Endothelial cell of umbilical vein (primary cell): ENCODE results near the gene CDK18. TPM values are rescaled to one million over a fixed set of nuclear protein-coding genes. Genes with fewer than 3 reads are reported as not detected.

Experiments
- BruUV-seq: library from RNA; stranded (reverse); fragments of 400-500 nt; replicated peaks from 2 replicates; lab custom pipeline; 2021; lab: Mats Ljungman, UMichigan
- CTCF ChIA-PET: fragments of 300-600, 350-600 bp; sonication (Branson Sonifier 250); formaldehyde crosslinking; loops from one replicate; lab custom pipeline; 2021; ENCODE audit warnings: antibody characterized with exemption, inconsistent platforms; lab: Charles Lee
- POLR2A ChIA-PET: fragments of 300-600, 350-600 bp; sonication (Branson Sonifier 250); formaldehyde crosslinking; loops from one replicate; lab custom pipeline; 2021; ENCODE audit warnings: antibody characterized with exemption, inconsistent platforms; lab: Charles Lee
- DNase-seq: peaks from one replicate; pipeline ENCODE4 v3.0.0-alpha.2; 2011; ENCODE audit warnings: low read depth, low spot score
- FAIRE-seq: peaks from 2 replicates; lab custom pipeline; 2011; peaks lifted over from hg19 to GRCh38; lab: Jason Lieb, UNC
- H2AFZ ChIP-seq: 2 replicates; pipeline ENCODE4 v1.6.0; 2012; ENCODE audit warnings: low read depth, low read length, control low read depth, inconsistent platforms
- H3K27ac ChIP-seq: 2 replicates; pipeline ENCODE4 v1.5.1; 2011; ENCODE audit warnings: low read depth, mild to moderate bottlenecking, control low read depth, low read length, moderate library complexity; ENCODE audit not compliant: insufficient read depth
- H3K27me3 ChIP-seq, 2 experiments: 2 replicates each; pipeline versions ENCODE4 v1.6.0 to v1.6.1; 2011; ENCODE audit warnings: low read length in 2 of 2, mixed read lengths in 1 of 2; ENCODE audit not compliant: control insufficient read depth in 2 of 2, insufficient read depth in 2 of 2
- H3K36me3 ChIP-seq, 2 experiments: 2 replicates in 1 of 2; 3 replicates in 1 of 2; pipeline ENCODE4 v1.5.1; 2011; ENCODE audit warnings: low read length in 2 of 2, mild to moderate bottlenecking in 1 of 2, moderate library complexity in 1 of 2; ENCODE audit not compliant: control insufficient read depth in 2 of 2, insufficient read depth in 2 of 2; ENCODE audit errors: extremely low read depth in 1 of 2
- H3K4me1 ChIP-seq: 3 replicates; pipeline ENCODE4 v1.5.1; 2011; ENCODE audit warnings: mild to moderate bottlenecking, low read length; ENCODE audit not compliant: control insufficient read depth, insufficient read depth; ENCODE audit errors: extremely low read depth
- H3K4me2 ChIP-seq: 2 replicates; pipeline ENCODE4 v1.6.1; 2011; ENCODE audit warnings: low read length, control low read depth, mixed read lengths; ENCODE audit not compliant: insufficient read depth
- H3K4me3 ChIP-seq, 3 experiments: fragments of 200-600 bp in 1 of 3; sonication (generic), shearing (Covaris generic) in 1 of 3; replicated peaks in 1 of 3; 2 replicates each; pipeline ENCODE4 v1.5.1; 2011 to 2016; ENCODE audit warnings: control low read depth in 3 of 3, low read length in 3 of 3, mild to moderate bottlenecking in 2 of 3, inconsistent platforms in 1 of 3, low read depth in 1 of 3, moderate library complexity in 1 of 3; ENCODE audit not compliant: insufficient read depth in 1 of 3
- H3K79me2 ChIP-seq: 2 replicates; pipeline ENCODE4 v1.6.0; 2012; ENCODE audit warnings: low read length, inconsistent platforms; ENCODE audit not compliant: control insufficient read depth, insufficient read depth
- H3K9ac ChIP-seq: replicated peaks from 2 replicates; pipeline ENCODE3; 2011; ENCODE audit warnings: low read length, control low read depth; ENCODE audit not compliant: insufficient read depth; ENCODE audit errors: extremely low read depth
- H3K9me1 ChIP-seq: replicated peaks from 3 replicates; pipeline ENCODE4 v1.6.0; 2011; ENCODE audit warnings: mild to moderate bottlenecking, low read length; ENCODE audit not compliant: control insufficient read depth, insufficient read depth; ENCODE audit errors: extremely low read depth
- H3K9me3 ChIP-seq: replicated peaks from 2 replicates; pipeline ENCODE4 v1.5.1; 2012; ENCODE audit warnings: low read length, inconsistent platforms; ENCODE audit not compliant: control insufficient read depth, insufficient read depth
- H4K20me1 ChIP-seq: replicated peaks from 2 replicates; pipeline ENCODE3; 2011; ENCODE audit warnings: mild to moderate bottlenecking, low read length; ENCODE audit not compliant: control insufficient read depth, insufficient read depth; ENCODE audit errors: extremely low read depth
- EZH2 ChIP-seq: IDR thresholded peaks from 2 replicates; pipeline ENCODE4 v1.6.1; 2012; ENCODE audit warnings: borderline replicate concordance, low read depth, mild to moderate bottlenecking, moderate library complexity, low read length, inconsistent platforms; ENCODE audit not compliant: severe bottlenecking
- FOS ChIP-seq: IDR thresholded peaks from 2 replicates; pipeline ENCODE4 v1.6.1; 2011; ENCODE audit warnings: mild to moderate bottlenecking, low read length, moderate library complexity, borderline replicate concordance; ENCODE audit not compliant: insufficient read depth
- GATA2 ChIP-seq: IDR thresholded peaks from 2 replicates; pipeline ENCODE4 v1.7.0; 2011; ENCODE audit warnings: low read depth, mild to moderate bottlenecking, moderate library complexity, mixed read lengths, low read length; ENCODE audit not compliant: insufficient read length, insufficient read depth
- JUN ChIP-seq: IDR thresholded peaks from 2 replicates; pipeline ENCODE4 v1.6.1; 2011; ENCODE audit warnings: borderline replicate concordance, low read depth; ENCODE audit not compliant: insufficient read length, insufficient read depth
- MYC ChIP-seq: IDR thresholded peaks from one replicate; pipeline ENCODE4 v1.6.1; 2011; ENCODE audit warnings: mild to moderate bottlenecking, low read depth, low read length
- POLR2A ChIP-seq: IDR thresholded peaks from 2 replicates; pipeline ENCODE4 v1.6.1; 2012; ENCODE audit warnings: low read depth, mild to moderate bottlenecking, control low read depth, low read length
- POLR2AphosphoS5 ChIP-seq: IDR thresholded peaks from 2 replicates; pipeline ENCODE4 v1.6.1; 2012; ENCODE audit warnings: low read depth, mild to moderate bottlenecking, control low read depth, low read length, moderate library complexity; ENCODE audit not compliant: insufficient read depth
- dilution Hi-C: fragments of 300-500 bp; cut with MboI; formaldehyde crosslinking; loops from one replicate; pipeline ENCODE4 v1.15.0; 2019; ENCODE audit warnings: low sequenced_read_pairs; ENCODE audit not compliant: extremely low pct_ligation_motif_present
- intact Hi-C: fragments of 100-400 bp; cut with micrococcal nuclease; formaldehyde crosslinking; loops from one replicate; pipeline ENCODE4 v1.10.0; 2022
- polyA plus RNA-seq, 4 experiments: library from polyadenylated mRNA; depleted of rRNA in 3 of 4; stranded (reverse) in 3 of 4; unstranded in 1 of 4; fragments of >200 nt; gene quantifications; 2 replicates each; pipeline versions ENCODE4 v1.2.1 to v1.2.3, GENCODE V29; 2011 to 2012; ENCODE audit warnings: missing spikeins in 1 of 4
- total RNA-seq: library from RNA; stranded (reverse); gene quantifications from 2 replicates; pipeline ENCODE4 v1.2.3, GENCODE V29; 2021
- TF ChIP-seq, protein P1 (sequence below): IDR thresholded peaks from 2 replicates; pipeline ENCODE4 v1.6.1; 2011; ENCODE audit not compliant: insufficient read depth, insufficient read length
- TF ChIP-seq, protein P2 (sequence below), 2 donors: IDR thresholded peaks; 1 replicate in 1 of 2; 2 replicates in 1 of 2; pipeline ENCODE4 v1.5.1; 2011; ENCODE audit warnings: low read length in 2 of 2, mild to moderate bottlenecking in 2 of 2, moderate library complexity in 2 of 2, control low read depth in 1 of 2, inconsistent platforms in 1 of 2, low read depth in 1 of 2; ENCODE audit not compliant: insufficient read depth in 1 of 2; ENCODE audit errors: extremely low read depth in 1 of 2

Gene CDK18
- total and polyA plus RNA-seq, 2 donors (not counting 3 experiments of a cell fraction or from before 2014, with no cell fraction given), result 0.17 to 1.2 TPM

DNA sequence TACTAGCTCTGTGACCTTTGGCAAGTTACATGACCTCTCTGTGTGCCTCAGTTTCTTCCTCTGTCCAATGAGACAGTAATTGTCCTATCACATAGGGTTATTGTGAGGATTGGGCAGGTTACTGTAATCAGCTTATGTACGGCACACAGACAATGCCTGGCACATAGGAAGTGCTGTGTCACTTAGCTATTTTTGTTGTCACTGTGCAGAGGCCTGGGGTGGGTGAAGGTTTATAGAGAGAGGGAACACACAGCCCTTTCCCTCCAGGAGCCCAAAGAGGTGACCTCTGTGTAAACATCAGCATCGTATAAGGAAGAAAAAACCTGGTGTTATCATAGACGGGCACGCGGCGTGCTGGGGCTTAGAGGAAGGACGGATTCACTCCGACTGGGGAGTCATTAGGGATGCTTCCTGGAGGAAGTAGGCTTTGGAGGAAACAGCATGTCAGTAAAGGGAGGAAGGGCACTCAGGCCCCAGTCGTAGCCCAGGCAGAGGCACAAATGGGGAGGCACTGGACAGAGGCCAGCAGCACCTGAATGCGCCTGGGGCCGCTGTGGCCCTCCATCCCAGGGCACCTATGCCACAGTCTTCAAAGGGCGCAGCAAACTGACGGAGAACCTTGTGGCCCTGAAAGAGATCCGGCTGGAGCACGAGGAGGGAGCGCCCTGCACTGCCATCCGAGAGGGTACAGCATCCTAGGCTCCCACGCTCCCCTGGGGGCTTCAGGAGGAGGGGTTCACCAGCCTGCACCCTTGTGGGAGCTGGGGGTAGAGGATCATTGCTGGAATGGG lies 21.2 kb downstream of the CDK18 start:
- Histone ChIP-seq H3K36me3 (no peaks in the 10 kb centered on the region), H4K20me1 (no peaks in the 10 kb centered on the region), H3K9me3 (no peaks in the 10 kb centered on the region), H3K9me1 (no peaks in the 10 kb centered on the region), H3K4me1 (peaks cover 3% of the 10 kb centered on the region), H3K79me2 (no peaks in the 10 kb centered on the region), H3K27me3 (no peaks in the 10 kb centered on the region), H3K4me3 (no peak overlapping the region), H3K4me2 (no peak overlapping the region), H3K9ac (no peak overlapping the region), H2AFZ (no peak overlapping the region), H3K27ac (no peak overlapping the region)
- intact Hi-C loops, result loop anchor here (10.0 kb wide), 1 partner anchor 59 kb away; no protein-coding TSS in a partner anchor
- no peak for TF ChIP-seq POLR2A
- TF ChIP-seq FOS, result no peak
- TF ChIP-seq POLR2AphosphoS5, result no peak
- TF ChIP-seq, protein P1, sequence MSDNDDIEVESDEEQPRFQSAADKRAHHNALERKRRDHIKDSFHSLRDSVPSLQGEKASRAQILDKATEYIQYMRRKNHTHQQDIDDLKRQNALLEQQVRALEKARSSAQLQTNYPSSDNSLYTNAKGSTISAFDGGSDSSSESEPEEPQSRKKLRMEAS, result no peak
- no peak for TF ChIP-seq MYC
- no peak for TF ChIP-seq JUN
- TF ChIP-seq EZH2, result no peak
- TF ChIP-seq, protein P2, sequence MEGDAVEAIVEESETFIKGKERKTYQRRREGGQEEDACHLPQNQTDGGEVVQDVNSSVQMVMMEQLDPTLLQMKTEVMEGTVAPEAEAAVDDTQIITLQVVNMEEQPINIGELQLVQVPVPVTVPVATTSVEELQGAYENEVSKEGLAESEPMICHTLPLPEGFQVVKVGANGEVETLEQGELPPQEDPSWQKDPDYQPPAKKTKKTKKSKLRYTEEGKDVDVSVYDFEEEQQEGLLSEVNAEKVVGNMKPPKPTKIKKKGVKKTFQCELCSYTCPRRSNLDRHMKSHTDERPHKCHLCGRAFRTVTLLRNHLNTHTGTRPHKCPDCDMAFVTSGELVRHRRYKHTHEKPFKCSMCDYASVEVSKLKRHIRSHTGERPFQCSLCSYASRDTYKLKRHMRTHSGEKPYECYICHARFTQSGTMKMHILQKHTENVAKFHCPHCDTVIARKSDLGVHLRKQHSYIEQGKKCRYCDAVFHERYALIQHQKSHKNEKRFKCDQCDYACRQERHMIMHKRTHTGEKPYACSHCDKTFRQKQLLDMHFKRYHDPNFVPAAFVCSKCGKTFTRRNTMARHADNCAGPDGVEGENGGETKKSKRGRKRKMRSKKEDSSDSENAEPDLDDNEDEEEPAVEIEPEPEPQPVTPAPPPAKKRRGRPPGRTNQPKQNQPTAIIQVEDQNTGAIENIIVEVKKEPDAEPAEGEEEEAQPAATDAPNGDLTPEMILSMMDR (IDR thresholded peaks at IDR 0.05; ENCODE audit: extremely low read depth in 1 of 2, insufficient read depth in 1 of 2, low read depth in 1 of 2, low read length in 2 of 2), result no peak
- TF ChIP-seq GATA2, result no peak
- BruUV-seq, result no TSS peak
- dilution Hi-C loops, result no loop called here
- POLR2A ChIA-PET, result no interaction called here
- no peak for DNase-seq
- no peak for FAIRE-seq
- CTCF ChIA-PET, result interaction anchor here (0.9 to 17.8 kb wide), 18 partner anchors 9 to 254 kb away, joined by 3 to 360 read pairs (median 11); partner anchors contain the start of gene ELK4
